GM19023 (cell line): ENCODE results near the gene NPDC1.

Experiments
- ATAC-seq: cut with Tn5 transposase; IDR thresholded peaks from one replicate; pipeline ENCODE4 v1.9.1; 2021; ENCODE audit warnings: mild to moderate bottlenecking, moderate library complexity; ENCODE audit not compliant: unreplicated experiment

Gene NPDC1, protein sequence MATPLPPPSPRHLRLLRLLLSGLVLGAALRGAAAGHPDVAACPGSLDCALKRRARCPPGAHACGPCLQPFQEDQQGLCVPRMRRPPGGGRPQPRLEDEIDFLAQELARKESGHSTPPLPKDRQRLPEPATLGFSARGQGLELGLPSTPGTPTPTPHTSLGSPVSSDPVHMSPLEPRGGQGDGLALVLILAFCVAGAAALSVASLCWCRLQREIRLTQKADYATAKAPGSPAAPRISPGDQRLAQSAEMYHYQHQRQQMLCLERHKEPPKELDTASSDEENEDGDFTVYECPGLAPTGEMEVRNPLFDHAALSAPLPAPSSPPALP

GRCh38 chr9:137046088-137046787, at the start of gene NPDC1:
Gene NPDC1 (minus strand): TSS chr9:137046177. CDS start chr9:137045989, 188 bp downstream.
- no peak for ATAC-seq

GRCh38 chr9:137089232-137089947, 43.4 kb upstream of the NPDC1 start:
- no peak for ATAC-seq

GRCh38 chr9:137088121-137088520, 42.1 kb upstream of the NPDC1 start:
- ATAC-seq, result no peak

DNA sequence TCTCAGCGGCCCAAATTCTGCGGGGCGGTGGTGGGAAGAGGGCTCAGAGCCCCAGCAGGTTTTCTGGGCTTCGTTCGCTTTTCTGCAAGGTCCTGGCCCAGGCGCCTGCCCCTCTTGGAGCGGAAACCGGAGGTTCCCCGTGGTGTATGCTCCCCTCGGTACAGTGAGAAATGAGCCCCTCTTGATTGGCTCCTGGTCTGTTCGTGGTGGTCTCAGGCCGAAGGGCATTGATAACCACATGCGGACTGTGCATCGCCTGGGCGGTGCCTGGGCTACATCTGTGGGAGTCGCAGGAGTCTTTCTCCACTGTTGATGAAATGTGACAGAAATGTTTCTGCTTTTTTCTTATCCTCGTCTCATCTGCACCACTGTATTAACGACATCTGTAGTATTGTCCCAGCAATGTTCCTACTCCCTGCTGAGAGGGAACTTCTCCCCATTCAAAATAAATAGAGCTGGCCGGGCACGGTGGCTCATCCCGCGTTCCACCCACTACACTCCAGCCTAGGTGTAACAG, 41.5 kb upstream of the NPDC1 start:
- ATAC-seq, result peak; percentile 0

DNA sequence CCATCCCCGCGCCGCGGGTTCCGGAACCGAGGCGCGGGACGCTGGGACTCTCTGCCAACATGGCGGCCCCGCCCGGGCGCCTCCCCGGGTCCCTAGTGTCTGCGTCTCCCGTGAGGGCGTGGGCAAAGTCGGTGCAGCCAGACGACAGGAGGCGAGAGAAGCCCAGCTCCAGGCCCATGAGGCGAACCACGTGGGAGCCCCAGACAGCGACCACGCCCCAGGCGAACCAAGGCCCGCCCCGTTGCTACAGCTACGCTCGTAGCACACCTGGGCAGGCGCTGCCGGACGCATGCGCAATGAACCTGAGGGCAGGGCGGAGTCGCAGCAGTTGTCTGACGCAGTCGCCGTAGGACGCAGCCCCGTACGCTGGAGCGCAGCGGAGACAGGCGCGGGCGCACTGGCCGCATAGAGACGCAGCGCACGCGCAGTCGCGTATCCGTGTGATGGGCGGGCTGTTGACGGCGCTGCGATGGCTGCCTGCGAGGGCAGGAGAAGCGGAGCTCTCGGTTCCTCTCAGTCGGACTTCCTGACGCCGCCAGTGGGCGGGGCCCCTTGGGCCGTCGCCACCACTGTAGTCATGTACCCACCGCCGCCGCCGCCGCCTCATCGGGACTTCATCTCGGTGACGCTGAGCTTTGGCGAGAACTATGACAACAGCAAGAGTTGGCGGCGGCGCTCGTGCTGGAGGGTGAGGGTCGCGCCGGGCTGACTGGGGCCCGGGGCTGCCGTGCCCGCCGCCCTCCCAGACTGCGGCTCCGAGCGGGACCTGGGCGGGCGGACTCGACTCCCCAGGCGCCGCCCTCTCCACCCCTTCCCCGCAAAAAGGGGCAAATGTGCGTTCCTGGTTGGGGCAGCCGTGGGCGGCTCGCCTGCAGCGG, 40.8 kb upstream of the NPDC1 start, which contains the start of gene MAN1B1:
Gene MAN1B1 (plus strand): TSS at position 455 of the 878 bp plus-strand sequence. CDS start 15 bp downstream, at position 470.
- ATAC-seq, result peak; percentile 85

DNA sequence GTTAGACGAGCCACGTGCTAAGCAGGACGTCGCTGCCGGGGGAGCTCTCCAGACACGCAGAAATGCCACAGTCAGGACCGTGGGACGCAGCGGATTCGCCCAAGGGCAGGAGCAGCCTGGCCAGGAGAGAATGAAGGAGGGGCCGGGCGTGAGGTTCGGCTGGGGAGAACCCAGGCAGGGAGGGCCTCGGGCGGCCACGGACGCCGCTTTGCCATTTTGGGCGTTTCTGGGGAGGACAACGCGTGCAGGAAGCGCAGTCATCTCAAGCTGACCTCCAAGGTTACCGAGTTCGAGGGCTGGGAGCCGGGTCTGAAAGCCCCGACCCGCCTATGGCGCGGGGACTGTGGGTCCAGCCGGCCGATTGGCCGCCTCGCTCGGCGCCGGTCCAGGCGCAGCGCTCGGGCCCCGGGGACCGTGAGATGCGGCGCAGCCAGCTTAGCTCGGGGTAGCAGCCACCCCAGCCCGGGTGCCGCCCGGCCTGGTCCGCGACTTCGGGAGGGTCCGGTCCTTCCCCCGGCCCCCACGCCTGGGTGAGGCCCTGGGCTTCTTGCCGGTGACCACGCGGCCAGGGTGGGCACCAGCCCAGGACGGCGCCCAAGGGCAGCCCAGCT, 40.0 kb upstream of the NPDC1 start:
- peak; percentile 6 for ATAC-seq

DNA sequence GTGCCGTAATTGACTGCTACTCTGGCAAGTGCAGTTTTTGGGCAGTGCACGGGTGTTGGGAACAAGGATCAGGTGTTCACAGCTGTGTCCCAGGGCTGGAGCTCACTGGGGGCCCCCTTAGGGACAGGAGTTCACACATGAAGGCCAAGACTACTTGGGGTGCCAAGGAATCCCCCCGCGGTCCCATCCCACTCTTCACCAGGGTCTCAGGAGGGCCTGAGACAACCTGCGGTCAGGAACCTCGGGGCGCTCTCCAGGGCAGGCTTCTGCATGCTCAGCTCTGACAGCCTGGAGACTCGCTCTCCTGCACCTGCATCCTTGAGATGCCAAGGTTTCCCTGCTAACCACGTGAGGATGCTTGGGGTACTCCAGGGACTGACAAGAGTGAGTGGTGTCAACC, 38.5 kb upstream of the NPDC1 start:
- ATAC-seq, result no peak

DNA sequence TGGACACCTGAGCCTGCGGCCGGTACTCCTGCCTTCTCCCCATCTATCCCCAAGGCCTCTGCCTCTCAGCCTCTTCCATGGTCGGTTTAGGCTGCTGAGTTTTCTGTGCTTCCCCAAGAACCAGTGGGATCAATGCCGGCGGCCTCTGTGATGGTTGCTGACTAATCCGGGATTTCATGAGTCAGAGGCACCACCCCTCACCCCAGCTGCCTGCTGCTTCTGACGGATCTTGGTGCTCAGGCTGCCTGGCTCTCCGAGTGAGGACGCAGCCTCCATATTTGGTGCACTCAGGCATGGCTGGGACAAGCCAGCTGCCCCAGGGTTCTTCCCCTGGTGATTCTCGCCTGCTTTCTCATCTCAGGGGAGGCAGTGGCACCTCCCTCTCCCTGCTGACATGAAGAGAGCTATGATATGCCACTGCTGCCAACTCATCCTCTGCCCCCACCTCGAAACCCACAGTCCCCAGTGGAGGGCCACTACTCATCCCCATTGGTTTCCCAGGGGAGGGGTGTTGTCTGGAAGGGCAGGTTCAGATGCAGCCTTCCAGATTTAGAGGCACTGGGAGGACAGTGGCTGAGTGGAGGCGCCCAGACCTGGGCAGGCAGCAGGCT, 37.5 kb upstream of the NPDC1 start:
- no peak for ATAC-seq

GRCh38 chr9:137082925-137083290, 36.9 kb upstream of the NPDC1 start:
- no peak for ATAC-seq

DNA sequence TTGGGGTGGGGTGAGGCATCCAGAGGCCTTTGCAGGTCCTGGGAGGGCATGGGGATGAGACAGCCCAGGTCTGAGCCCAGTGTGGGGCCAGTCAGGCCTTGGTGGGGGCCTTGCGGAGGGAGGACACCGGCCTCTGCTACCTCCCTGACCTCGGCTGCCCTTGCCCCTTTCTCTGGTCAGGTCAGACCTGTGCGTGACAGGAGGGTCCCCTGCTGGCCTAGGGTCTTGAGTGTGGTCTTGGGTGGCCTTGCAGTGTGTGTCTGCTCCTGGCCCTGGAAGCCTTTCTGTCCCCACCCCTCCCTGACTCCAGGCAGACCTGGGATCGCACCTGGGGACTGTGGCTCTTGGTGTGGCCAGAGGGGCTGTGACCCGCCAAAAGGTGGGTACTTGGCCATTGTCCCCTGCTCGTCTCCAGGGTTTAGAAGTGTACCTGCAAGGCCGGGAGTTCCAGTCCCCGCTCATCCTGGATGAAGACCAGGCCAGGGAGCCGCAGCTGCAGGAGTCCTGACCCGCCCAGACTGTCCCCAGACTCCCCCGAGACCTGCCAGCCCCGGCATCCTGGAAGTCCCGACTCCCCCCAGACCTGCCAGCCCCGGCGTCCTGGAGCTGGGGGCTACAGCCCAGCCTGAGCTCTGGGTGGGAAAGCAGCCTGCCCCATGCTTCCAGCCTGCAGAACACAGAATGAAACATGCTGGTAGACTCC, 36.4 kb upstream of the NPDC1 start:
- no peak for ATAC-seq

DNA sequence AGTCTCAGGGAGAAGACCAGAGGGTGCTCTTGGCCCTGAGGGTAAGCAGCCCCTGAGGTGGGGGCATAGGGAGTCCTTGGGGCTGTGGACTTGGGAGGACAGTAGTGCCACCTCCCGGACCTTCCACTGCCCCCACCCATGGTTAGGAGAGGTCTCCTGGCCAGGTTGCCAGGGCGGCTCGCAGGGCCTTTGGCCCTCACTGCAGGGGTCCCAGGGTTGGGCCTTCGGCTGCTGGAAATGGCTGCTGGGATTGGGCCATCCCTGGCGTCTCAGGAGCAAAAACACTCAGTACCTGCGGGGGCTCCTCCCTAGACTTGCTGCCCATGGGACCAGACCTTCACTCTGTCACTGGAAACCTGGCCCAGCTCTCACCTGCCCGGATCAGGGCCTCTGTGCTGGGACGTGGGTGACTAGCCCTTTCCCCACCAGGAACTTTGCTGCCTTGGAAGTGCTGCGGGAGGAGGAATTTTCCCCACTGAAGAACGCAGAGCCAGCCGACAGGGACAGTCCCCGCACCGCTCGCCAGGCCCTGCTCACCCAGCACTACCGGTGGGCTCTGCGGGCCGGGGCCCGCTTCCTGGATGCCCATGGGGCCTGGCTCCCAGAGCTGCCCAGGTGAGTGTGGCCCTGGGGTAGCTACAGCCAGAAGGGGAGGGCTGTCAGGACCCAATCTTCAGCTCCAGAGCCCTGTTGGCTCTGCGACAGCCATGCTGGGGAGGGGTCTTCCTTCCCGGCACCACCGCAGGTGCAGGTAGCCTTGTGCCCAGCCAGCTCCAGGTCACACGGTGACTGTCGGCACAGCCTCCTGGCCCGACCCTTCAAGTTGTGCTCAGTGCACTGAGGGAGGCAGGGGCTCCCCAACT, 34.5 kb upstream of the NPDC1 start:
- no peak for ATAC-seq

DNA sequence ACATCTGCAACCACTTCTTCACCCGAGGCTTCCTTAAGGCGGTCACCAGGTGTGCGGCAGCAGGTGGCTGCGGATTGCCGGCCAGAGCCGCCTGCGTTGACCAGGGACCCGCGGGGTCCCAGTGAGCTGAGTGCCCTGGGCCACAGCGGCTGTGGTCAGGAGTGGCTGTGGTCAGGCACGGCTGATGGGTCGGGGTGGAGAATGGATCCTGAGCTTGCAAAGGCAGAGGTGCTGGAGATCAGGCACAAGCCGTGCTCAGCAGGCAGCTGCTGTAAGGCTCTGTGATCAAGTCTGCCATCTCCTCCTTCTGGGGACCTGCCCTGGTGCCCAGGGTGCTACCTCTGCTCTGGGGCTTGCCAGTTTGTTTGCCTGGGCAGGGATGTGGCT, 33.4 kb upstream of the NPDC1 start:
- ATAC-seq, result no peak

- no peak for ATAC-seq
These were observed 32.9 kb upstream of the NPDC1 start for GRCh38 chr9:137078701-137079400.

- ATAC-seq, result peak; percentile 17
These were observed 32.0 kb upstream of the NPDC1 start for GRCh38 chr9:137077758-137078693.

DNA sequence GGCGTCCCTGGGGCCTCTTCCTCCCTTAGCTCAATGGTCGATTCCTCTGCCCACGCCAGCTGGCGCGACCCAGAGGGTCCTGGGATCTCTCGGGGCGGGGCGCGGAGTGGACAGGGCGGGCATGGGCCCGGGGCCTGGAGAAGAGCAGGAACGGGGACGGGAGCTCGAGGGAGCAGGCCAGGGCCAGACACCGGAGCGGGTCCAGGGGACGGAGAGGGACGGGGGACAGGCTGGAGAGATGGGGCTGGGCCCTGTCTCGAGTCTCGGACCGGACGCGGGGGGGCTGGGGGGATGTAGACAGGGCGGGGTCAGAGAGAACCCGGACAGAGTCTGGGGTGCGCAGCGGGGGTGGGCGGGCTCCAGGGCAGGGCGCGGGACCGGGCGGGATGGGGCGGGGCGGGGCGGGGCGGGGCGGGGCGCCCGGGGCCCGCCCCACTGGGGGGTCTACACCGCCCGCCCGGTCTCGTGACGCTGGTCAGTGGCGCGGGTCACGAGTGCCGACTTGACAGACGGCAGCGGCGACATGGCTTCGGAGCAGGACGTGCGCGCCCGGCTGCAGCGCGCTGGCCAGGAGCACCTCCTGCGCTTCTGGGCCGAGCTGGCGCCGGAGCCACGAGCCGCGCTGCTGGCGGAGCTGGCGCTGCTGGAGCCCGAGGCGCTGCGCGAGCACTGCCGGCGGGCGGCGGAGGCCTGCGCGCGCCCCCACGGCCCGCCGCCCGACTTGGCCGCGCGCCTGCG, 31.2 kb upstream of the NPDC1 start, which contains the start of gene UAP1L1:
Gene UAP1L1 (plus strand): TSS at position 508 of the 738 bp plus-strand sequence. CDS start 16 bp downstream, at position 524.
- ATAC-seq, result peak; percentile 49

DNA sequence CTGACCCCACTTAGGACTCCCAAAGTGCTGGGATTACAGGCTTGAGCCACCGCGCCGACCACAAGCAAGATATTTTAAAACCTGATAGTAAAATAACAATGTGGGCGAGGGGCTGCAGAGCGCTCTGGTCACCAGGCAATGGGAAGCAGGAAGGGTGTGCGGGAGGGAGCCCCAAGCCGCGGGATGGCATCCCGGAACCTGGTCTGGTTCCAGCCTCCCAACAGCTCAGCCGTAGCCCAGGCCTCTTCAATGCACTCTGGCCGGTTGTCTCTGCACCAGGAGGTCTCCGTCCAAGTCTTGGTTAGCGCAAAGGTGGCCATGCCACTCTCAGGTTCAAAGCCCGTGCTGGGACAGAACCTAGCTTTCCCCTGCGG, 30.6 kb upstream of the NPDC1 start:
- ATAC-seq, result no peak
